Osteoblast (primary cell): Measurements from ENCODE around the gene ZNF32. TPM values are rescaled to one million over a fixed set of nuclear protein-coding genes. Genes with fewer than 3 reads are reported as not detected.
A peak's percentile ranks its signal among the peaks of the same experiment; 100 is the strongest.

Experiments used
- DNase-seq: peaks from one replicate; pipeline ENCODE4 v3.0.0; 2011; ENCODE audit warnings: low spot score, mixed read lengths; ENCODE audit not compliant: insufficient read length; ENCODE audit errors: missing footprints
- H2AFZ ChIP-seq: 2 replicates; pipeline ENCODE4 v1.6.0; 2011; ENCODE audit warnings: mild to moderate bottlenecking, low read length
- H3K27ac ChIP-seq: 2 replicates; pipeline ENCODE4 v1.5.1; 2011; ENCODE audit warnings: mild to moderate bottlenecking, low read depth, low read length, moderate library complexity
- H3K27me3 ChIP-seq: 2 replicates; pipeline ENCODE4 v1.6.0; 2012; ENCODE audit warnings: mild to moderate bottlenecking, control low read depth, inconsistent platforms, low read length, moderate library complexity; ENCODE audit not compliant: insufficient read depth
- H3K36me3 ChIP-seq: 2 replicates; pipeline ENCODE4 v1.5.1; 2011; ENCODE audit warnings: mild to moderate bottlenecking, low read length, control low read depth, moderate library complexity; ENCODE audit not compliant: insufficient read depth
- H3K4me1 ChIP-seq: 2 replicates; pipeline ENCODE4 v1.5.1; 2011; ENCODE audit warnings: mild to moderate bottlenecking, low read length, control low read depth, moderate library complexity; ENCODE audit not compliant: insufficient read depth
- H3K4me2 ChIP-seq: 2 replicates; pipeline ENCODE4 v1.6.0; 2011; ENCODE audit warnings: mild to moderate bottlenecking, low read length; ENCODE audit not compliant: insufficient read depth
- H3K4me3 ChIP-seq: fragments of 200-600 bp; sonication (generic); 3 replicates; pipeline ENCODE4 v1.5.1; 2012; ENCODE audit warnings: mild to moderate bottlenecking, low read length, inconsistent platforms; ENCODE audit not compliant: insufficient read depth
- H3K79me2 ChIP-seq: 2 replicates; pipeline ENCODE4 v1.6.0; 2012; ENCODE audit warnings: mild to moderate bottlenecking, low read length, control low read depth, inconsistent platforms; ENCODE audit not compliant: insufficient read depth
- H3K9me3 ChIP-seq: 2 replicates; pipeline ENCODE4 v1.5.1; 2011; ENCODE audit warnings: low read depth, low read length, control low read depth
- H4K20me1 ChIP-seq: 2 replicates; pipeline ENCODE4 v1.6.0; 2012; ENCODE audit warnings: mild to moderate bottlenecking, low read length, control low read depth; ENCODE audit not compliant: insufficient read depth
- total RNA-seq: library from RNA; depleted of rRNA; stranded (reverse); fragments of >200 nt; gene quantifications from 2 replicates; pipeline ENCODE4 v1.2.3, GENCODE V29; 2012
- TF ChIP-seq, protein P1 (sequence below): IDR thresholded peaks from 2 replicates; pipeline ENCODE4 v1.5.1; 2011; ENCODE audit warnings: mild to moderate bottlenecking, low read depth, low read length, moderate library complexity; ENCODE audit errors: extremely low read depth

ZNF32 gene
- total RNA-seq, 1 donor: 34.7 TPM

DNA sequence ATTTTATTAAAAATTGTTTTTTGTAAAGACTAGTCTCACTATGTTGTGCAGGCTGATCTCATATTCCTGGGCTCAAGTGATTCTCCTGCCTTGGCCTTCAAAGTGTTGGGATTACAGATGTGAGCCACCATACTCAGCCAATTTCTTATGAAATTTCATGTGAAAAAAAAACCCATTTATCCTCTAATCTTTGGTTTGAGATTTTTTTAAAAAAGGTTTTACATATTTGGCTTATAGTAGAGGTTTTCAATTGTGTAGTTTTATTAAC, 35.5 kb upstream of the ZNF32 start:
- no peak for DNase-seq
- Histone ChIP-seq H2AFZ (no peak overlapping the region), H3K27ac (no peak overlapping the region), H4K20me1 (no peaks in the 10 kb centered on the region), H3K4me3 (no peak overlapping the region), H3K4me2 (no peak overlapping the region), H3K4me1 (peaks cover 17% of the 10 kb centered on the region), H3K27me3 (no peaks in the 10 kb centered on the region), H3K36me3 (no peaks in the 10 kb centered on the region), H3K79me2 (no peaks in the 10 kb centered on the region), H3K9me3 (no peaks in the 10 kb centered on the region)
- TF ChIP-seq, protein P1, sequence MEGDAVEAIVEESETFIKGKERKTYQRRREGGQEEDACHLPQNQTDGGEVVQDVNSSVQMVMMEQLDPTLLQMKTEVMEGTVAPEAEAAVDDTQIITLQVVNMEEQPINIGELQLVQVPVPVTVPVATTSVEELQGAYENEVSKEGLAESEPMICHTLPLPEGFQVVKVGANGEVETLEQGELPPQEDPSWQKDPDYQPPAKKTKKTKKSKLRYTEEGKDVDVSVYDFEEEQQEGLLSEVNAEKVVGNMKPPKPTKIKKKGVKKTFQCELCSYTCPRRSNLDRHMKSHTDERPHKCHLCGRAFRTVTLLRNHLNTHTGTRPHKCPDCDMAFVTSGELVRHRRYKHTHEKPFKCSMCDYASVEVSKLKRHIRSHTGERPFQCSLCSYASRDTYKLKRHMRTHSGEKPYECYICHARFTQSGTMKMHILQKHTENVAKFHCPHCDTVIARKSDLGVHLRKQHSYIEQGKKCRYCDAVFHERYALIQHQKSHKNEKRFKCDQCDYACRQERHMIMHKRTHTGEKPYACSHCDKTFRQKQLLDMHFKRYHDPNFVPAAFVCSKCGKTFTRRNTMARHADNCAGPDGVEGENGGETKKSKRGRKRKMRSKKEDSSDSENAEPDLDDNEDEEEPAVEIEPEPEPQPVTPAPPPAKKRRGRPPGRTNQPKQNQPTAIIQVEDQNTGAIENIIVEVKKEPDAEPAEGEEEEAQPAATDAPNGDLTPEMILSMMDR: no peak

DNA sequence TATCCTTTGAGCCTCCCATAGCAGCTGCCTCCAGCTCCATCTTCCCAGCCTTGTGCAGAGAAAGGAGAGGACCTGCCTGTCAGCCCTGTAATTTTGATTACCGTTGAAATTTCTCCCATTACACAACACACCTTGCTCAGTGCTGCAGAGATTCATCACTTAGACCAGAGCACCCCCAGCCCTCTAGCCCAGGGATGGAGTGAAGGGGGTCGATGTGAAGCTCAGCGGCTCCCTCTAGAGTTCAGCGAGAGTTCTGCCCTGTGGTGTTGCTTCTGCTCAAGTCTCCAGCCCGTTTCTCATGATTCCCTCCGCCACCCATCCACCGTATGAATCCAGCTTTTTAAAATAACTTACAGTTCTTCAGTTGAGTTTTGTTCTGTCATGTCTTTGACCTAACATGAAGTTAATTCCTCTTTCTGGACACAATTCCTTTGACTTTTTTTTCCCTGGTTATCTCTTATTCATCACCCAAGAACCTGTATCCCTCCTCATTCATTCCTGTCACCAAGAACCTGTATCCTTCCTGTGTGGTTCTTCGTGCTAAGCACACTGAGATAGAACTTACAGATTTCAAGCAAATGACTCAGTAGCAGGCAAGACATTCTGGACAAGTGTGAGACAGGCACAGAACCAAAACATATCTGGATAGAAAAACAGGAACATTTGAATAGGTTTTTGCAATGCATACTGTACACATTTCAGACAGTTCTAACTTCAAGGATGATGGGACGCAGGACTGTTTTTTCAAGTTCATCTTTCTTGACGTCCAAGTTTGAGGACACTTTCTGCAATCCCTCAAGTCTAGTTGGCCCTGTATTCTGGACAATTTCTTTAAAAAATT, 35.0 kb upstream of the ZNF32 start:
- no peaks in the 10 kb centered on the region for H3K9me3 ChIP-seq
- H2AFZ ChIP-seq: no peak overlapping the region
- H4K20me1 ChIP-seq: no peaks in the 10 kb centered on the region
- DNase-seq: no peak
- H3K27ac ChIP-seq: no peak overlapping the region
- no peak overlapping the region for H3K4me2 ChIP-seq
- TF ChIP-seq, protein P1: peak; percentile 48
- H3K36me3 ChIP-seq: no peaks in the 10 kb centered on the region
- H3K79me2 ChIP-seq: no peaks in the 10 kb centered on the region
- peaks cover 17% of the 10 kb centered on the region for H3K4me1 ChIP-seq
- H3K27me3 ChIP-seq: no peaks in the 10 kb centered on the region
- H3K4me3 ChIP-seq: no peak overlapping the region

DNA sequence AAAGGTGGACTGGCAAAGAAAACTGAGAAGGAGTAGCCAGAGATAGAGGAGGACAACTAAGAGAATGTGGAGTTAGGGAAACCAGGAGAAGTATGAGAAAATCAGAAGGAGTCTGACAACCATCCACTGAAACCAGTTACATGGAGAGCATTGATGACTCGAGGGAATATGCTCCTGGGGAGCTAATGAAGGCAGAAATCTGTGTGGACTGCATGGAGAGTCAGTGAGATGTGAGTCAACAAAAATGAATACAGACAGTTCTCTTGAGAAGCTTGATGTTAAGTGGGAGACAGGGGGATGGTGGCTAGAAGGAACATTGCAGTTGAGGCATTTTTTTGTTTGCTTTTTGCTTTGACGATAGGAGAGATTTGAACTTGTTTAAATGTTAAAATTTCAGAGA, 34.3 kb upstream of the ZNF32 start:
- peak; percentile 90 for DNase-seq

DNA sequence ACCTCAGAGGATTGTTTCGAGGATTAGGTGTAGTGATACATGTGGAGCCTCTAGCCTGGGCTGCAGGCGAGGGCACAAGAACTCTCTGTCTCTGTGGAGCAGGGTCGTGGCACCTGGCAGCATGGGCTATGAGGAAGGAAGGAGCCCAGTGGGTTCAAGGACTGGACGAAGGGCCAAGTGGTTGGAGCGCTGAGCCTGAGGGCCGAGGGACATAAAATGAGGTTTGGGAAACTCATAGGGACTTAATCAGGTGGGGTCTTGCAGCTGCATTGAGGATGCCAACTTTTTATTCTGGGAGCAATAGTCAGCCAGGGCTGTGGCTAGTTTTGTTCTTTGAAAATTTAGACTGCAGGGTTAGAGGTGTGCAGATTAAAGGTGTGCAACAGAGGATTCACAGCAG, 33.0 kb upstream of the ZNF32 start:
- Histone ChIP-seq H3K36me3 (no peaks in the 10 kb centered on the region), H3K9me3 (no peaks in the 10 kb centered on the region), H3K4me3 (no peak overlapping the region), H3K4me2 (no peak overlapping the region), H3K4me1 (peaks cover 17% of the 10 kb centered on the region), H2AFZ (no peak overlapping the region), H3K79me2 (no peaks in the 10 kb centered on the region), H4K20me1 (no peaks in the 10 kb centered on the region), H3K27ac (no peak overlapping the region), H3K27me3 (no peaks in the 10 kb centered on the region)
- TF ChIP-seq, protein P1: no peak
- DNase-seq: no peak

More for the DNA sequence above, 34.3 kb upstream of the ZNF32 start:
- no peaks in the 10 kb centered on the region for H3K36me3 ChIP-seq
- no peaks in the 10 kb centered on the region for H3K9me3 ChIP-seq
- H3K27me3 ChIP-seq: no peaks in the 10 kb centered on the region
- H3K4me1 ChIP-seq: peaks cover 17% of the 10 kb centered on the region
- no peak overlapping the region for H3K4me2 ChIP-seq
- H3K79me2 ChIP-seq: no peaks in the 10 kb centered on the region
- H3K4me3 ChIP-seq: no peak overlapping the region
- H3K27ac ChIP-seq: no peak overlapping the region
- TF ChIP-seq, protein P1: no peak
- no peak overlapping the region for H2AFZ ChIP-seq
- no peaks in the 10 kb centered on the region for H4K20me1 ChIP-seq
